Thoracic aorta (tissue), 2 donors: ENCODE data around the gene PRSS48. TPM values are rescaled to one million over a fixed set of nuclear protein-coding genes. Genes with fewer than 3 reads are reported as not detected.
"Not testable (repeated sequence)": the region's sequence is repeated elsewhere in the genome, so short reads cannot be mapped to it uniquely, and the experiment has no call there.

Experiments
- ATAC-seq: fragments of 150-250 bp; one replicate; pipeline ENCODE4 v1.8.0; 2017; ENCODE audit warnings: low read depth; ENCODE audit not compliant: insufficient number of reproducible peaks, low FRiP score
- DNase-seq: peaks from one replicate; pipeline ENCODE4 v3.0.0-alpha.2; 2020; ENCODE audit warnings: low spot score
- H3K27ac ChIP-seq, 2 donors: fragments of 200-600 bp; sonication (generic); 1 replicate in 1 of 2; 2 replicates in 1 of 2; pipeline ENCODE4 v1.5.1; 2016; ENCODE audit warnings: mild to moderate bottlenecking in 2 of 2, moderate library complexity in 2 of 2
- H3K27me3 ChIP-seq: fragments of 200-600 bp; sonication (generic); replicated peaks from 2 replicates; pipeline ENCODE4 v1.6.0; 2016; ENCODE audit warnings: mild to moderate bottlenecking; ENCODE audit not compliant: insufficient read depth
- H3K36me3 ChIP-seq: fragments of 200-600 bp; sonication (generic); one replicate; pipeline ENCODE4 v1.5.1; 2016
- H3K4me1 ChIP-seq, 2 donors: fragments of 200-600 bp; sonication (generic); 1 replicate in 1 of 2; 2 replicates in 1 of 2; pipeline versions ENCODE4 v1.5.1 to v1.6.0; 2016; ENCODE audit warnings: low read depth in 2 of 2, mild to moderate bottlenecking in 1 of 2; ENCODE audit not compliant: control insufficient read depth in 1 of 2
- H3K4me3 ChIP-seq: fragments of 200-600 bp; sonication (generic); 2 replicates; pipeline ENCODE4 v1.5.1; 2016; ENCODE audit warnings: mild to moderate bottlenecking
- H3K9me3 ChIP-seq: fragments of 200-600 bp; sonication (generic); 2 replicates; pipeline ENCODE4 v1.5.1; 2016
- total RNA-seq, 2 donors: library from RNA; depleted of rRNA; stranded (reverse); fragments of >200 nt; gene quantifications; one replicate each; pipeline versions ENCODE4 v1.1.0 to v1.2.3, GENCODE V29; 2016
- TF ChIP-seq, protein P1 (sequence below): fragments of 200-600 bp; sonication (generic); IDR thresholded peaks from one replicate; pipeline ENCODE4 v1.5.1; 2019; ENCODE audit warnings: antibody characterized with exemption

The PRSS48 gene
- total RNA-seq, 2 donors from 2014 or later, result not detected

- H3K36me3 ChIP-seq, result no peaks in the 10 kb centered on the region
- peaks cover 0 to 7% of the 10 kb centered on the region in 2 donors for H3K4me1 ChIP-seq
- H3K27me3 ChIP-seq, result no peaks in the 10 kb centered on the region
- no peak overlapping the region for H3K4me3 ChIP-seq
- ATAC-seq (no peak), DNase-seq (no peak)
- TF ChIP-seq, protein P1, sequence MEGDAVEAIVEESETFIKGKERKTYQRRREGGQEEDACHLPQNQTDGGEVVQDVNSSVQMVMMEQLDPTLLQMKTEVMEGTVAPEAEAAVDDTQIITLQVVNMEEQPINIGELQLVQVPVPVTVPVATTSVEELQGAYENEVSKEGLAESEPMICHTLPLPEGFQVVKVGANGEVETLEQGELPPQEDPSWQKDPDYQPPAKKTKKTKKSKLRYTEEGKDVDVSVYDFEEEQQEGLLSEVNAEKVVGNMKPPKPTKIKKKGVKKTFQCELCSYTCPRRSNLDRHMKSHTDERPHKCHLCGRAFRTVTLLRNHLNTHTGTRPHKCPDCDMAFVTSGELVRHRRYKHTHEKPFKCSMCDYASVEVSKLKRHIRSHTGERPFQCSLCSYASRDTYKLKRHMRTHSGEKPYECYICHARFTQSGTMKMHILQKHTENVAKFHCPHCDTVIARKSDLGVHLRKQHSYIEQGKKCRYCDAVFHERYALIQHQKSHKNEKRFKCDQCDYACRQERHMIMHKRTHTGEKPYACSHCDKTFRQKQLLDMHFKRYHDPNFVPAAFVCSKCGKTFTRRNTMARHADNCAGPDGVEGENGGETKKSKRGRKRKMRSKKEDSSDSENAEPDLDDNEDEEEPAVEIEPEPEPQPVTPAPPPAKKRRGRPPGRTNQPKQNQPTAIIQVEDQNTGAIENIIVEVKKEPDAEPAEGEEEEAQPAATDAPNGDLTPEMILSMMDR, result no peak
- H3K27ac ChIP-seq, result no peak overlapping the region
- no peaks in the 10 kb centered on the region for H3K9me3 ChIP-seq
These were observed 25.2 kb upstream of the PRSS48 start for GRCh38 chr4:151251603-151252304.

GRCh38 chr4:151255226-151255625 lies 21.7 kb upstream of the PRSS48 start:
- DNase-seq, H3K27ac ChIP-seq, H3K27me3 ChIP-seq: not testable (repeated sequence)

DNA sequence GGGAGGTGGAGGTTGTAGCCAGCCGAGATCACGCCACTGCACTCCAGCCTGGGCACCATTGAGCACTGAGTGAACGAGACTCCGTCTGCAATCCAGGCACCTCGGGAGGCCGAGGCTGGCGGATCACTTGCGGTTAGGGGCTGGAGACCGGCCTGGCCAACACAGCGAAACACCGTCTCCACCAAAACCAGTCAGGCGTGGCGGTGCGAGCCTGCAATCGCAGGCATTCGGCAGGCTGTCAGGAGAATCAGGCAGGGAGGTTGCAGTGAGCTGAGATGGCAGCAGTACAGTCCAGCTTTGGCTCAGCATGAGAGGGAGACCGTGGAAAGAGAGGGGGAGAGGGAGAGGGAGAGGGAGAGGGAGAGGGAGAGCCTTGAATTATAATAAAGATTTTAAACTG lies 21.3 kb upstream of the PRSS48 start:
- not testable (repeated sequence) for H3K27ac ChIP-seq

More at GRCh38 chr4:151255226-151255625, 21.7 kb upstream of the PRSS48 start:
- not testable (repeated sequence) for H3K36me3 ChIP-seq, ATAC-seq, H3K4me1 ChIP-seq, H3K4me3 ChIP-seq, H3K9me3 ChIP-seq

DNA sequence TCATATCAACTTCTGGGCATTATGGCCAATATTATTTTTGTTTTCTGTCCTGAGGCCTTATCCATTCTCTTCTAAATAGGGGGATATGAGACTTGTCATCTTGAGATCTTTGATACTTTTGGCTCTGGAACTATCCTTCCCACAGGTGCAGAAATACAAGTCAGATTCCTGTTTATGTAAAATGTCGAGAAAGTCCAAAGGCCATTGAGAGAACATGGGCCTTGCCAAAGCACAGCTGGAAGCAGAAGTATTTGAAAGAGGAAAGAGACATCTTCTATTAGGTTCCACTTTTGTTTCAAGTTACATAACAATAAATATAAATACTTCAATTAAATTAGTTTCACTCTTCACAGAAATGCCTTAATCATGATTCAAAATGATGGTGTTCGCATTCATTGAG lies 20.8 kb upstream of the PRSS48 start:
- Histone ChIP-seq H3K27me3 (no peaks in the 10 kb centered on the region), H3K4me3 (no peak overlapping the region), H3K4me1 (peaks cover 0 to 7% of the 10 kb centered on the region in 2 donors), H3K27ac (no peak overlapping the region), H3K9me3 (no peaks in the 10 kb centered on the region), H3K36me3 (no peaks in the 10 kb centered on the region)
- no peak for DNase-seq
- TF ChIP-seq, protein P1, result no peak
- ATAC-seq, result no peak

More for the DNA sequence above, 21.3 kb upstream of the PRSS48 start:
- ATAC-seq, H3K4me3 ChIP-seq, H3K27me3 ChIP-seq, DNase-seq, H3K9me3 ChIP-seq, H3K36me3 ChIP-seq, H3K4me1 ChIP-seq: not testable (repeated sequence)

- ATAC-seq, result no peak
- no peaks in the 10 kb centered on the region for H3K36me3 ChIP-seq
- no peak for DNase-seq
- H3K27ac ChIP-seq, result no peak overlapping the region
- TF ChIP-seq, protein P1, result no peak
- no peak overlapping the region for H3K4me3 ChIP-seq
- H3K27me3 ChIP-seq, result no peaks in the 10 kb centered on the region
- H3K4me1 ChIP-seq, result no peaks in the 10 kb centered on the region
- no peaks in the 10 kb centered on the region for H3K9me3 ChIP-seq
These were observed 19.3 kb upstream of the PRSS48 start for GRCh38 chr4:151257704-151258103.

GRCh38 chr4:151259752-151260151 lies 17.2 kb upstream of the PRSS48 start:
- ATAC-seq (no peak), DNase-seq (no peak)
- Histone ChIP-seq H3K9me3 (no peaks in the 10 kb centered on the region), H3K36me3 (no peaks in the 10 kb centered on the region), H3K27ac (no peak overlapping the region), H3K4me3 (no peak overlapping the region), H3K27me3 (no peaks in the 10 kb centered on the region), H3K4me1 (no peaks in the 10 kb centered on the region)
- TF ChIP-seq, protein P1, result no peak
